Activated effector memory CD4-positive, alpha-beta T cell treated with Interleukin-2 at 50 U/mL for 16 hours (primary cell): ENCODE measurements around the gene SMARCE1.

ENCODE experiments used
- DNase-seq: peaks from one replicate; pipeline ENCODE4 v3.0.0-alpha.2; 2020

Gene SMARCE1

GRCh38 chr17:40647624-40648383 is at the start of gene SMARCE1:
TSS of gene SMARCE1 (minus strand) at chr17:40647818. CDS start at chr17:40645802, 2,016 bp downstream.
- DNase-seq = peak; percentile 66

- DNase-seq = no peak
Measured at GRCh38 chr17:40697297-40697696, 49.7 kb upstream of the SMARCE1 start.

GRCh38 chr17:40696651-40697072 is 49.0 kb upstream of the SMARCE1 start:
- no peak for DNase-seq

GRCh38 chr17:40695874-40696472 is 48.4 kb upstream of the SMARCE1 start:
- DNase-seq = no peak

DNA sequence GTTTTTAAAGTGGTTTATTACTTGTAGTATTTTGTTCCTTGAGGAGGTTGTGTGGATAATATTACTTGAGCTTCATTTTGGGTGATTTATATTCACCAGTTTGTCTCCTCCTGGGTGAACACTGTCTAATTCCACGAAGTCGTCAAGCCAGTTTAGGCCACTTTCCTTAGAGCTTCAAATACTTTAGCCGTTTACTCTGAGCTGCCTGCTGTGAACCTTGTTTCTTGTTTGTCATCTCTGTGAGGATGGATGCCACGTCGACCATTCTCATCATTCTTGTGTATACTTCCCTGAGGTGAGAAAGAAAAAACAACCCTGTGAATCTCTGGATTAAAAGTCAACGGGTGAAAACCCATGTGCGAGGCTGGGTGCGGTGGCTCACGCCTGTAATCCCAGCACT is 47.0 kb upstream of the SMARCE1 start:
- DNase-seq = no peak

GRCh38 chr17:40687106-40687505 is 39.5 kb upstream of the SMARCE1 start:
- DNase-seq = no peak

DNA sequence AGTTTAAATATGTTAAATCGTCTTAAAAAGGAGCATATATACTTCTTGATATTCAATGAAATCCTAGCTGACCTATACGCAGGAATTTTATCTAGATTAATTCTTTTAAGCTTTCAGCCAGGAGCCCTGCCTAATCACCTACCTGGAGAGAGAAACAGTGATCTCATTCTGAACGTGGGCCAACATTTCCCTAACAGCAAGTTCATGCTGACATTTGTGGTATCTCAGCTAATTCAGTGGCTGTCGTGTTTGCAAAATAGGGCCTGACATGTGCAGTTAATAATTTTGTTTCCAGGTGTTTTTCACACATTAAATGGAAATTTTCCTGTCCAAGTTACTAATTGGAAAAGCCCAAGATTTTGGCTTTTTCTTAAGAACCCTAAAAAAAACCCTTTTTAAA is 38.6 kb upstream of the SMARCE1 start:
- no peak for DNase-seq

GRCh38 chr17:40680998-40681397 is 33.4 kb upstream of the SMARCE1 start:
- DNase-seq = no peak

DNA sequence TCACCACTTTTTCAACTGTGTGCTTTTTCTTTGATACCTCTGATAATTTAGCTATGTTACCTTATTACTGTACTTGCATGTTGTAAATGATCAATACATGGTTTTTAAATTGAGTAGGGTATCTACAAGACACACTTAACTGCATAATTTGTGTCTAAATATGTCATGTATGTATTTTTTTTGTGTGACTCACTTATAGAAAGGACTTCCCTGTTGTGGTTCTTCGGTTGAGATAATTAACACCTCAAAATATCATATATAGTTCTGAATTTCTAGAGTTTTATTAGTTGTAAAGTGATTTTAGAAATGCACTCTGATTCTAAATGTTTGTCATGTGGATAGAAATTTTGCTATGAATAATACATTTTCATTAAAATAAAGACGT is 31.9 kb upstream of the SMARCE1 start:
- no peak for DNase-seq

DNA sequence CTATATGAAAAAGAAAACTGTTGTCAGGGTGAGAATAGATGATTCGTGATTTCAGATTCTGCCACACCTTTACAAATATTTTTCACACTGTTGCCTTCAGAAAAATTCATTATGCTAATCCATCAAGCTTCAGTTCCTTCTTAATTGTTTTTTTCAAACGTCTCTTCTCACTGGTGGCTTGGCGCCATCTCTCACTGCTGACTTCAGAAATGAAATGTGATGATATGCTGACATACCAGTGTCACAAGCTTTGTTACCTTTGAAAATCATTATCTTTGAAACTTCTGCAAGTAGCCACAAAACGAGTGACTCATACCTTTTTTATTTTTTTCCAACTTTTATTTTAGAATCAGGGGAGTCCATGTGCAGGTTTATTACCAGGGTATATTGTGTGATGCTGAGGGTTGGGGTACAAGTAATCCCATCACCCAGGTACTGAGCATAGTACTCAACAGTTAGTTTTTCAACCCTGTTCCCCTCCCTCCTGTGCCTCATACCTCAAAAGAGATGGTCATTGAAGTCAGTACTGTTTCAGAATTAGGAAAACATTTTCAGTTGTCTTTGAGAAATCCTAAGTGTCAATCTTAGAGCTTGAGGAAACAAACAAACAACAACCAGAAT is 31.4 kb upstream of the SMARCE1 start:
- DNase-seq = no peak

DNA sequence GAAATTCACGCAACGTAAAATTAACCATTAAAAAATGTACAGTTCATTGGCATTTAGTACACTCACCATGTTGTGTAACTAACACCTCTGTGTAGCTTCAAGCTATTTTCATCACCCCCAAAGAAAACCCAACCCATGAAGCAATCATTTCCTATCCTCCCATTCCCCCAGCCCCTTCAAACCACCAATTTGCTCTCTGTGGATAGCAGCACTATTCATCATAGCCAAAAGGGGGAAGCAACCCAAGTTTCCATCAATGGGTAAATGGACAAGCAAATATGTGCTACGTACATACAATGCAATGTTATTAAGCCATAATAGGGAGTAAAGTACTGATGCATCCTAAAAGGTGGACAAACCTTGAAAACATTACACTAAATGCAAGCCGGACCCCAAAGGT is 28.3 kb upstream of the SMARCE1 start:
- no peak for DNase-seq

GRCh38 chr17:40672654-40673053 is 25.0 kb upstream of the SMARCE1 start:
- no peak for DNase-seq

DNA sequence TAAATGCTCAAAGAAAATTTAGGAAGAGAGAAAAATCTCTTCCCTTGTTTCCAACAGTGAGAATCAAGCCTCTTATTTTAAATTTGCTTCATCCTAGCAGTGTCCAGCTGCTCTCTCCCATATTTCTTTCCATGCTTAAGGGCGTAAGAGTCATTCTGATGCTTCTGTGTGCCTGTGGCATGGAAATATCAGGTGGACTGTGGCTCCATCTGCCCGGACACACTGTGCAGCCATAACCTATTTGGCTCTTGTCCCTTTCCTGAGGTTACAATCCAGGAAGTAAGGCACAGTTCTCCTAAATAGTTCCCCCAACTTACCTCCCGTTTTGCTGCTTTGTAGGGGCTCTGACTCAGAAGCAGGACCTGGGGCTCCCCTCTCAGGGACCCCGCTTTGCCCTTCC is 23.7 kb upstream of the SMARCE1 start:
- DNase-seq = no peak

DNA sequence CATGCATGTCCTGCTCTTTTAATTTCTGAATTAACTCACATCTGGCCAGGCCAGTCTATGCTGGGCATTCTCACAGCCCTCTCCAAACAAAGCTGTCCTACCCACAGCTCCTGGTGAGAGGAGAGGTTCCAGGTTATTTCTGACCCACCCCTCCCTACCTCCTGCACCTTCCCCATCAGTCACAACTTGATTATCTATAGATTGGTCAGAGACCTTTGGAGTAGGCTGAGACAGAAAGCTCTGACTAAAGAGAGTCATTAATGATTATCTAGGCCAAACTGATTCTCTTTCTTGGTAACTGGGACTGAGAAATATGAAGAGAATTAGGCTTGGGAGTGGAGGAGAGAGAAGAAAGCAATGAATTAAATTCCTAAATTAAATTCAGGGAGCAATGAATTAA is 18.7 kb upstream of the SMARCE1 start:
- DNase-seq = no peak

DNA sequence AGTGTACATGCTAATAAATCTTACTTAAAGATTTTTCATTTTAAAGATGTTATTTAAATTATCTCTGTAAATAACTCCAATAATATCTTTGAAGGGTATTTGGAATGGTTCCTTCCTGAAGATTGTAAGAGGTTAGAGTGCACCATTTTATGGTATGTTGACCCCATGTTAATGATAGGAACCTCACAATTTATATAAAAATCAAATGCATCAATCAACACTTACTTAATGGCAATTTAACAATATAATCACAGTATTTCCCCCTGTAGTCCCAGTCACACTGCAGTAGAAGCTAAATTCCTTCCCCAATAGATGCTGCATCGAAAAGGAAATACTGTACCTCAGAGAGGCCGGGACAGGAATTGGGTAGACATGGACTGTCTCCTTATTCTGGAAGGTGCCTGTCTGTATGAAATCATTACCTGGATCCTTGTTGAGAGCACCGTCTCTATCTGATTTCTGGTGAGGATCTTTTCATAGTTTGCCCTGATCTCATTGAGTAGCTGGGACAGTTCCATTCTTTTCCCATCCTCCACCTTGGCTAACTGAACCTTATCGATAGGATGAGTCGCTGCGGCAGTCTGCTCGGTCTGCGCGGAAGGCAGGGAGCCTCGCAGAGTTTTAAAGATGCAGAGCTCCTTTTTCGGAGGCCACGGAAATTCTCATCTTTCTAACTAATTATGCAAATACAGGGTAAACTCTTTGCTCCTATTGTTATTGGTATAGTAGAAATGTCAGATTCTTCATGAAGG is 17.1 kb upstream of the SMARCE1 start, which contains the start of gene KRT222:
KRT222 (minus strand) TSS at position 596 of the 752 bp plus-strand sequence; CDS start at position 518, 78 bp downstream.
- no peak for DNase-seq

DNA sequence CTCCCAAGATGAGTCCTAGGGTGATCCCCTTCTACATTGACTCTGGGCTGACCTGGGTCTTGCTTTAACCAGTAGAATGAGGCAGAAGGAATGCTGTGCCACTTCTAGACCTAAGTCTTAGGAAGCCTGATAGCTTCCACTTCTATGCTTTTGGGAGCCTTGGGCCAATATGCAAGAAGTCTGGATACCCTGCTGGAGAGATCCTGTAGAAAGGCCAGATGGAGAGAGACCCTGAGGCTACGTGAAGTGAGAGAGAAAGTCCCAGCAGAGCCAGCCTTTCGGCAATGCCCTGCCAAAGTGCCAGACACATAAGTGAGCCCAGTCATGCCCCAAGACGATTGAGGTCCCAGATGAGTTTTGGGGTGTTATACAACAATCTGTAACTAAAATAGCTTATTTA is 15.6 kb upstream of the SMARCE1 start:
- no peak for DNase-seq

DNA sequence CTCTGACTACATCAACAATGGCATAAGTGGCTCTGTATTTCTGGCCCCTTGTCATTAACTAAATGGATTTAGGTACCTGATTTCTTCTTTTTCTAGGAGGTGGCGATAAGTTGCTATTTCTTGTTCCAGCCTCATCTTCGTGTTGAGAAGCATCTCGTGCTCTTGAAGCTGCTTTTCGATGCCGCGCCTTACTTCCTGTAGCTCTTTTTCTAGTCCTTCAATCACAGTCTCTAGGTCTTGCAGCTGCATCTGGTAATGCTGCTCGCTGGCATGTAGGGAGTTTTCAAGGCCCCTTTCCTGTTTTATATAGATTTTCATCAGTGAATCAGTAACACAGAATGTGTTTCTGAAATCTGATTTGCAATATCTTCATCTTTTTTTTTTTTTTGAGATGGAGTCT is 12.3 kb upstream of the SMARCE1 start:
- DNase-seq = no peak

DNA sequence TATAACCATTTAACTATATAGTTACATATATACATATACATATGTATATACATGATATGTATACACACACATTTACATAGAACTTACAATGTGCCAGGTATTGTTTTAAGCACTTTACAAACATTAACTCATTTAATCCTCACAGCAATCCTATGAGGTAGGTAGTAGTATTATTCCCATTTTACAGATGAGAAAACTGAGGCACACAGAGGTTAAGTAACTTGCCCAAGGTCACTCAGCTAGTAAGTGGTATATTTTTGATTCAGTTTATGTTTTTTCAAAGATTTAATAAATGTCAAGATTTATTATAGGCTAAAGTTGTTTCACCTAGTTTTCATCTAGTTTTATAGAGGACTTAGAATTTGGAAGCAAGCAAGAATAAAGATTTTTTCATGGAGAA is 10.8 kb upstream of the SMARCE1 start:
- no peak for DNase-seq

- no peak for DNase-seq
Measured at GRCh38 chr17:40651939-40652338, 4.3 kb upstream of the SMARCE1 start.

- DNase-seq = no peak
Measured at GRCh38 chr17:40648384-40648968, 858 bp upstream of the SMARCE1 start.

- DNase-seq = no peak
Measured at GRCh38 chr17:40646791-40647623, 611 bp downstream of the SMARCE1 start.

GRCh38 chr17:40645943-40646342 is 1.7 kb downstream of the SMARCE1 start:
- no peak for DNase-seq
